SU-DHL-6 (cell line): ENCODE measurements around the gene PCK2.

Source experiments
- EZH2phosphoT487 ChIP-seq: fragments of 200-600 bp; sonication (generic), shearing (Covaris generic); conservative IDR thresholded peaks from 2 replicates; pipeline ENCODE4 v1.6.1; 2018; ENCODE audit warnings: mild to moderate bottlenecking, antibody characterized with exemption, low read length, moderate library complexity, mixed read lengths
- TF ChIP-seq, protein P1 (sequence below): fragments of 200-600 bp; sonication (generic); IDR thresholded peaks from one replicate; pipeline ENCODE4 v1.5.1; 2017; ENCODE audit warnings: antibody characterized with exemption, mild to moderate bottlenecking, low read length, moderate library complexity; ENCODE audit not compliant: insufficient read depth, poor library complexity, severe bottlenecking

DNA sequence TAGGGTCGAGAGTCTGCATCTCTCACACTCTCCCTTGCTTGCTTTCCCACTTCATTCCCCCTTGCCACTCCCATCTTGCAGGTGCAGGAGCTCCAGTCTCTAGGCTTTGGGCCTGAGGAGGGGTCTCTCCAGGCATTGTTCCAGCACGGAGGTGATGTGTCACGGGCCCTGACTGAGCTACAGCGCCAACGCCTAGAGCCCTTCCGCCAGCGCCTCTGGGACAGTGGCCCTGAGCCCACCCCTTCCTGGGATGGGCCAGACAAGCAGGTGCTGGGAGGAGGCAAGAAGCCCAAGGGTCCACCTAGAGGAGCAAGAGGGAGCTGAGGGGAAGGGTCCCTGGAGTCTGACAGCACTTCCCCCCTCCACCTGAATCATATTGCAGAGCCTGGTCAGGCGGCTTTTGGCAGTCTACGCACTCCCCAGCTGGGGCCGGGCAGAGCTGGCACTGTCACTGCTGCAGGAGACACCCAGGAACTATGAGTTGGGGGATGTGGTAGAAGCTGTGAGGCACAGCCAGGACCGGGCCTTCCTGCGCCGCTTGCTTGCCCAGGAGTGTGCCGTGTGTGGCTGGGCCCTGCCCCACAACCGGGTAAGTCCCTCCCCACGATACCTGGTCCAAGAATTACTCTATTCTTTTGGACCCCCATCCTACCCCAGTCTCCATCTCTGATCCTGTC is 57.4 kb downstream of the PCK2 start:
- TF ChIP-seq EZH2phosphoT487 = no peak
- TF ChIP-seq, protein P1, sequence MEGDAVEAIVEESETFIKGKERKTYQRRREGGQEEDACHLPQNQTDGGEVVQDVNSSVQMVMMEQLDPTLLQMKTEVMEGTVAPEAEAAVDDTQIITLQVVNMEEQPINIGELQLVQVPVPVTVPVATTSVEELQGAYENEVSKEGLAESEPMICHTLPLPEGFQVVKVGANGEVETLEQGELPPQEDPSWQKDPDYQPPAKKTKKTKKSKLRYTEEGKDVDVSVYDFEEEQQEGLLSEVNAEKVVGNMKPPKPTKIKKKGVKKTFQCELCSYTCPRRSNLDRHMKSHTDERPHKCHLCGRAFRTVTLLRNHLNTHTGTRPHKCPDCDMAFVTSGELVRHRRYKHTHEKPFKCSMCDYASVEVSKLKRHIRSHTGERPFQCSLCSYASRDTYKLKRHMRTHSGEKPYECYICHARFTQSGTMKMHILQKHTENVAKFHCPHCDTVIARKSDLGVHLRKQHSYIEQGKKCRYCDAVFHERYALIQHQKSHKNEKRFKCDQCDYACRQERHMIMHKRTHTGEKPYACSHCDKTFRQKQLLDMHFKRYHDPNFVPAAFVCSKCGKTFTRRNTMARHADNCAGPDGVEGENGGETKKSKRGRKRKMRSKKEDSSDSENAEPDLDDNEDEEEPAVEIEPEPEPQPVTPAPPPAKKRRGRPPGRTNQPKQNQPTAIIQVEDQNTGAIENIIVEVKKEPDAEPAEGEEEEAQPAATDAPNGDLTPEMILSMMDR = no peak
